GM13976 (cell line): ENCODE data around the gene CCDC57.
A peak's percentile ranks its signal among the peaks of the same experiment; 100 is the strongest.

ENCODE experiments used
- DNase-seq: peaks from one replicate; pipeline ENCODE4 v3.0.0; 2012; ENCODE audit warnings: low spot score
- CTCF ChIP-seq: IDR thresholded peaks from 2 replicates; pipeline ENCODE4 v1.5.1; 2012; ENCODE audit warnings: borderline replicate concordance, mild to moderate bottlenecking; ENCODE audit not compliant: insufficient read depth; ENCODE audit errors: extremely low read depth, missing control alignments, control extremely low read depth
- in situ Hi-C: fragments of 300-500 bp; cut with MboI; formaldehyde crosslinking; loops from one replicate; pipeline ENCODE4 v1.12.0; 2022; ENCODE audit warnings: low sequenced_read_pairs, mixed read lengths, inconsistent platforms; ENCODE audit not compliant: unreplicated experiment

CCDC57 gene

DNA sequence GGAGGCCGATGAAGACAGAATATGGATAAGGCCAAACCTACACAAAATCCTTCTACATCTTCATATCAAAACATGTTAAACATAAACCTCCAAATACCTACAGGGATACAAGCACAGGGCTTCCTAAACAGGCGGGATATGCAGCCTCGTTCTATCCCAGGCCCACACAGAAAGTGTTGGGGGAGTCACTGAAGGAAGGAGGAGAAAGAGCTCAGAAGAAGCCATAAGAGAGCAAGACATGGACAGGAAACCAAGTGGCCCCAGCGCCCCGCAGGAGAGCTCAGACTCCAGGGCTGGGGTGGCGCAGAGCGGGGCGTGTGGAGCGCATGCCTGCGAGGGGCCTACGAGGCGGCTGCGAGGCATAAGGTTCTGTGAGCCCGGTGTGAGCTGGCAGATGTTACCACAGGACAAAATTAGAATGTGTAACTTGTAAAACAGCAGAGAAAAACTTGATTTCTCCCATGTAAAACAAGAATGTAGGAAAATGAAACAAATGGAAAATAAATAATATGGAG lies 103.6 kb downstream of the CCDC57 start:
- TF ChIP-seq CTCF = no peak
- in situ Hi-C loops = no loop called here
- DNase-seq = no peak

DNA sequence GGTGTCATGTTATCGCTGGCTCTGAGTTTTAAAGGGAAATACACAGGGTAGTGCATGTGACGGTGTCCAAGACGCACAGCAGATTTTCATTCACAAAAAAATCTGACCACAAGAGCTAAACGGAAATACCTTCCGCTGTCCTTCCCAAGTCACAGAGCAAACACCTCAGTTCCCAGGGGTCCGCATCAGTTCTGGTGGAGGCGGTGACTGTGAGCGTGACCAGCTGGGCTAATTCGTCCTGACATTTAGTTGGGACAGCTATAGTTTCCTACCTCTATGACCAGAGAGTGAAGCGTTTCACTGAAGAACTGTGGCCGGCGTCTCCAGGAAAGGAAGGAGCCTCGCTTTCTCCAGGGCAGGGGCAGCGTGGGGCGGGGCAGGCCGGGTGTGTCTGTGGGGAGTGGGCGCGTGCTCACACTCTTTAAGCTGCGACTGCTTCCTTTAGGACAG lies 104.1 kb downstream of the CCDC57 start:
- in situ Hi-C loops = no loop called here

GRCh38 chr17:82108038-82108437 lies 104.6 kb downstream of the CCDC57 start:
- DNase-seq = no peak
- in situ Hi-C loops = no loop called here
- TF ChIP-seq CTCF = no peak

More for the DNA sequence above, 104.1 kb downstream of the CCDC57 start:
- DNase-seq = no peak
- TF ChIP-seq CTCF = no peak

DNA sequence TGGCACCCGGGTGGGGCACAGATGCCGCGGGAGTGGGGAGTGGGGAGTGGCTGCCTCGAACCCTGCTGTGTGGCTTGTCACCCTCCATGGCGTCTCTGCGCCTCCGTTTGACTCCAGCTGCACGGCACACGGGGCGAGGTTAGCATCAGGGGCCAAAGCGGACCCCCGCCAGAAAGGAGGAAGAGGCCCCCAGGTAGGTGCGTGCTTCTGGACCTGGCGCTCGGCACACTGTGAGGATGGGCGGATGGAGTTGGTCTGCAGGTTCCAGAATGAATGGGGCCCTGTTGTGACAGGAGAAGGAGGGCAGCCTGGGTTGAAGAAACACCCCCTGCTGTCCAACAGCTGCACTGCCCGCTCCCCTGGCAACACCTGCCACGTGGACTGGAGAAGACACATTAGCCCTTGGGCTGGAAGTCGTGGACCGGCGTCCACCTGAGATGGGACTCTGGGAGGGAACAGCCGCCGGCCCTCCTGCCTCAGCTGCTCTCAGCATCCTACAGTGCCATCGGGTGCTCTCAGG lies 105.2 kb downstream of the CCDC57 start:
- peak; percentile 21 for TF ChIP-seq CTCF
- in situ Hi-C loops = no loop called here
- no peak for DNase-seq

GRCh38 chr17:82106688-82107305 lies 105.8 kb downstream of the CCDC57 start:
- no peak for TF ChIP-seq CTCF
- in situ Hi-C loops = no loop called here
- no peak for DNase-seq

GRCh38 chr17:82105882-82106687 lies 106.6 kb downstream of the CCDC57 start:
- DNase-seq = peak; percentile 92
- TF ChIP-seq CTCF = peak; percentile 50
- in situ Hi-C loops = no loop called here
